Right atrium auricular region (tissue), 2 donors: ENCODE data around the gene ZNF516. TPM values are rescaled to one million over a fixed set of nuclear protein-coding genes. Genes with fewer than 3 reads are reported as not detected.

Experiments used
- DNase-seq: peaks from one replicate; pipeline ENCODE4 v3.0.0-alpha.2; 2019; ENCODE audit warnings: low spot score
- H3K27ac ChIP-seq, 2 donors: fragments of 200-600 bp; sonication (generic); 1 replicate in 1 of 2; 2 replicates in 1 of 2; pipeline ENCODE4 v1.5.1; 2016 to 2019
- H3K27me3 ChIP-seq, 2 donors: fragments of 200-600 bp; sonication (generic); one replicate each; pipeline versions ENCODE4 v1.5.1 to v1.6.0; 2017 to 2019
- H3K36me3 ChIP-seq: fragments of 200-600 bp; sonication (generic); one replicate; pipeline ENCODE4 v1.5.1; 2016
- H3K4me1 ChIP-seq, 2 donors: fragments of 200-600 bp; sonication (generic); one replicate each; pipeline versions ENCODE4 v1.5.1 to v1.6.0; 2017 to 2019
- H3K4me3 ChIP-seq, 2 donors: fragments of 200-600 bp; sonication (generic); 1 replicate in 1 of 2; 2 replicates in 1 of 2; pipeline ENCODE4 v1.5.1; 2017 to 2019; ENCODE audit warnings: mild to moderate bottlenecking in 1 of 2, moderate library complexity in 1 of 2
- H3K9me3 ChIP-seq, 2 donors: fragments of 200-600 bp; sonication (generic); one replicate each; pipeline ENCODE4 v1.5.1; 2019
- total RNA-seq, 2 donors: library from RNA; depleted of rRNA; stranded (reverse); fragments of >200 nt; gene quantifications; one replicate each; pipeline ENCODE4 v1.1.0, GENCODE V29; 2016
- TF ChIP-seq, protein P1 (sequence below), 2 donors: fragments of 200-600 bp; sonication (generic); IDR thresholded peaks; one replicate each; pipeline ENCODE4 v1.5.1; 2019; ENCODE audit warnings: antibody characterized with exemption in 2 of 2

The ZNF516 gene
- total RNA-seq, 2 donors from 2014 or later: 11.0 to 14.0 TPM

DNA sequence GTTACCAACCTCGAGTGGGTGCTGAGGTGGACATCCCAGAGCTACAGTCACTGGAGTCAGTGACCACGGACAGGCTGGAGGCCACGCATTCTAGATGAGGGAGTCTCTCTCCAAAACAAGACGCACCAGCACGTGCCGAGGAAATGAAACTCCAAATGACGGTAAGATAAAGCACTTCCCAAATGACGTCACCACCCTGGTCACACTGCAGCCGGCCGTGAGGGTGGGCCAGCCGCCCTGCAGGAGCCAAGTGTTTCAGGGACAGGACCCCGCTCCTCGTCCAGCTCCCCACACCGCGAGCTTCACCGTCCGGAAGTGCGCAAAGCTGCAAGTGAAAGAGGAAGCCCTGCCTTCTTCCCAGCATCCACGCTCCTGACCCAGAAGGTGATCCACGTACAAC, 99.4 kb downstream of the ZNF516 start:
- H3K4me3 ChIP-seq: no peak overlapping the region
- H3K27me3 ChIP-seq: no peaks in the 10 kb centered on the region
- H3K9me3 ChIP-seq: no peaks in the 10 kb centered on the region
- TF ChIP-seq, protein P1, sequence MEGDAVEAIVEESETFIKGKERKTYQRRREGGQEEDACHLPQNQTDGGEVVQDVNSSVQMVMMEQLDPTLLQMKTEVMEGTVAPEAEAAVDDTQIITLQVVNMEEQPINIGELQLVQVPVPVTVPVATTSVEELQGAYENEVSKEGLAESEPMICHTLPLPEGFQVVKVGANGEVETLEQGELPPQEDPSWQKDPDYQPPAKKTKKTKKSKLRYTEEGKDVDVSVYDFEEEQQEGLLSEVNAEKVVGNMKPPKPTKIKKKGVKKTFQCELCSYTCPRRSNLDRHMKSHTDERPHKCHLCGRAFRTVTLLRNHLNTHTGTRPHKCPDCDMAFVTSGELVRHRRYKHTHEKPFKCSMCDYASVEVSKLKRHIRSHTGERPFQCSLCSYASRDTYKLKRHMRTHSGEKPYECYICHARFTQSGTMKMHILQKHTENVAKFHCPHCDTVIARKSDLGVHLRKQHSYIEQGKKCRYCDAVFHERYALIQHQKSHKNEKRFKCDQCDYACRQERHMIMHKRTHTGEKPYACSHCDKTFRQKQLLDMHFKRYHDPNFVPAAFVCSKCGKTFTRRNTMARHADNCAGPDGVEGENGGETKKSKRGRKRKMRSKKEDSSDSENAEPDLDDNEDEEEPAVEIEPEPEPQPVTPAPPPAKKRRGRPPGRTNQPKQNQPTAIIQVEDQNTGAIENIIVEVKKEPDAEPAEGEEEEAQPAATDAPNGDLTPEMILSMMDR (IDR thresholded peaks at IDR 0.05): no peak
- no peak for DNase-seq
- no peaks in the 10 kb centered on the region for H3K36me3 ChIP-seq
- no peak overlapping the region for H3K27ac ChIP-seq
- peaks cover 0 to 10% of the 10 kb centered on the region in 2 donors for H3K4me1 ChIP-seq

DNA sequence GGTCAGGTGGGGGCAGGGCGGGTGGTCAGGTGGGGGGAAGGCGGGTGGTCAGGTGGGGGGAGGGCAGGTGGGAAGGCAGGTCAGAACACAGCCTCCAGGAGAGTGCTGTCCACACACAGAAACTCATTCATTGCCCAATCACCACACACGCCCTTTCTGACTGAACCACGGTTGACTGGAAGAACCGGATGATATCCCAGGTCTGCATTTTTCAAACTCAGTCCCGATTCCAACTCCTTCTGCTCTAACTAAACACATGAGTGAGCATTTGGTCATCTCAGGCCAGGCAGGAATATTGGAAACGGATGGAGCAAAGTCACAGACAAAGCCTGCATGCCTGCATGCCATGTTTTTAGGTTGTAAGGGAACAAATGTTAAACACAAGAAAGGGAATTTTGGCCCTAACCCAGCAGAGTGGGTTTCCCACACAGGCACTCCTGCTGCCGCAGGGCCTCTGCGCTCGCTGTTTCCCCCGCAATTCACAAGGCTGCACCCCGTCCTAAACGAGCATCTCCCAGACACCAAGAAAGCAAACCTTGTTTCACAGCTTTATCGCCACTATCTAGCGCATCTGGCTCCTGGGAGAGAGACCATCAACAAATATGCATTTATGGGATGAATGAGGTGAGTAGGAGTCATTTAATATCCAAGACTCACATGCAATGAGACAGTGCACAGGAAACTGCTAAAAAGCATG, 100.1 kb downstream of the ZNF516 start:
- no peaks in the 10 kb centered on the region for H3K9me3 ChIP-seq
- no peak for DNase-seq
- TF ChIP-seq, protein P1 (IDR thresholded peaks at IDR 0.05): no peak
- no peaks in the 10 kb centered on the region for H3K27me3 ChIP-seq
- H3K27ac ChIP-seq: no peak overlapping the region
- H3K4me3 ChIP-seq: no peak overlapping the region
- no peaks in the 10 kb centered on the region for H3K36me3 ChIP-seq
- peaks cover 0 to 17% of the 10 kb centered on the region in 2 donors for H3K4me1 ChIP-seq

DNA sequence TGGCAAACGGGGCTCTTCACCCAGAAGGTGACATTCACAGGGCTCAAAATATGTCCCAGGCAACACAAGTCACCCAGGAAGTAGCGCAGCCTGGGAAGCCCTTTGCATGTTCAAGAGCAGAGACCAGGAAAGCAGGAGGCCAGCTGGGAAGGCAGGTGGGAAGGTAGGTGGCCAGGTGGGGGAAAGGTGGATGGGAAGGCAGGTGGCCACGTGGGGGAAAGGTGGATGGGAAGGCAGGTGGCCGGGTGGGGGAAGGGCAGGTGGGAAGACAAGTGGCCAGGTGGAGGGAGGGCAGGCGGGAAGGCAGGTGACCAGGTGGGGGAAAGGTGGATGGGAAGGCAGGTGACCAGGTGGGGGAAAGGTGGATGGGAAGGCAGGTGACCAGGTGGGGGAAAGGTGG, 102.7 kb downstream of the ZNF516 start:
- Histone ChIP-seq H3K4me3 (no peak overlapping the region), H3K4me1 (peaks cover 0 to 25% of the 10 kb centered on the region in 2 donors), H3K36me3 (no peaks in the 10 kb centered on the region), H3K27ac (no peak overlapping the region), H3K9me3 (no peaks in the 10 kb centered on the region), H3K27me3 (no peaks in the 10 kb centered on the region)
- TF ChIP-seq, protein P1 (IDR thresholded peaks at IDR 0.05): no peak
- DNase-seq: no peak

DNA sequence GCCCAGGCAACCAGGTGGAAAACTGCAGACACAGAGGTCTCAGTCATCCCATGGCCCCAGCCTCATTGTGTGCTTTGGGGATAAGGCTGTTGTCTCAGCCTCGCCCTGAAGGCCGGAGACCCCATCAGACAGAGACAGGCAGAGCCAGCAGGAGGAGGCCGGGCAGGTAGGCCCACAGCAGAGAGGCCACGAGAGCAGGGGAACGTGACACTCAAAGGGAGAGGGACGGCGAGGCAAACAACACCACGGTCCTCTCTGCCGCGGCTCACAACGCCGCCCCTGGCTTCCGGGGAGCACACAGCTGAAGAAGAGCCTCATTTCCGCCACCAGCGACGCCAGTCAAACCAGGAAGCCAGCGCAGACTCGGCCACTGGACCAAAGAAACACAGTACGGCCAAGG, 103.3 kb downstream of the ZNF516 start:
- H3K27ac ChIP-seq: no peak overlapping the region
- no peak for DNase-seq
- H3K4me1 ChIP-seq: peaks cover 0 to 25% of the 10 kb centered on the region in 2 donors
- H3K27me3 ChIP-seq: no peaks in the 10 kb centered on the region
- no peaks in the 10 kb centered on the region for H3K36me3 ChIP-seq
- no peak overlapping the region for H3K4me3 ChIP-seq
- no peaks in the 10 kb centered on the region for H3K9me3 ChIP-seq
- TF ChIP-seq, protein P1 (IDR thresholded peaks at IDR 0.05): no peak

DNA sequence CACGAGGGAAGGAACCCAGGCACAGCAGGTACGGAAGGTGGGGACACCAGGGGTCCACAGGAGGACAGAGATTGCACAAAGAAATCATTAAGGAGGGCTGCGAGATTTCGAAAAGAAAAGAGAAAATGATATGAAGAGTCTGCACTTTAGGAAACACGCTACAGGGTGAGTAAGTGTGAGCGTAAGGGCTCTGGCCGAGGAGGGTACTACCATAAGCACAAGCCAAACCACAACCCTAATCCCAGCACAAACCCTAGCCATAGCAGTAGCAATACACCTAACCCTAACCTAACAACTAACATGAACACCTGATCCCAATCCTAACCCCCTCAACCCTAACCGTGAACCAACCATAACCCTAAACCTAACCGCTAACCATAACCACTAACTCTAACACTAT, 104.0 kb downstream of the ZNF516 start:
- no peak overlapping the region for H3K27ac ChIP-seq
- H3K36me3 ChIP-seq: no peaks in the 10 kb centered on the region
- H3K4me1 ChIP-seq: peaks cover 0 to 25% of the 10 kb centered on the region in 2 donors
- no peak overlapping the region for H3K4me3 ChIP-seq
- TF ChIP-seq, protein P1 (IDR thresholded peaks at IDR 0.05): no peak
- H3K27me3 ChIP-seq: no peaks in the 10 kb centered on the region
- no peaks in the 10 kb centered on the region for H3K9me3 ChIP-seq
- DNase-seq: no peak
